ENCODE data around the gene FOXK2. TPM values are rescaled to one million over a fixed set of nuclear protein-coding genes. Genes with fewer than 3 reads are reported as not detected.
A peak's percentile ranks its signal among the peaks of the same experiment; 100 is the strongest.

The FOXK2 gene
- total RNA-seq, 2 donors from 2014 or later, result 34.8 to 85.1 TPM

- DNase-seq (ENCODE audit: low spot score) (no peak), ATAC-seq (ENCODE audit: insufficient number of reproducible peaks, low FRiP score, low read depth) (no peak)
- Histone ChIP-seq H3K27ac (peak overlapping the region; percentile 81 to 89), H3K9me3 (no peaks in the 10 kb centered on the region), H3K4me1 (ENCODE audit: control insufficient read depth in 1 of 2, low read depth in 2 of 2) (peaks cover 20 to 29% of the 10 kb centered on the region in 2 donors), H3K36me3 (peaks cover 18% of the 10 kb centered on the region), H3K4me3 (no peak overlapping the region), H3K27me3 (replicated peaks; ENCODE audit: insufficient read depth) (no peaks in the 10 kb centered on the region)
- TF ChIP-seq CTCF (IDR thresholded peaks at IDR 0.05), result no peak
These were observed 71.5 kb downstream of the FOXK2 start for GRCh38 chr17:82590881-82591539.

GRCh38 chr17:82592289-82592766 lies 72.8 kb downstream of the FOXK2 start:
- Histone ChIP-seq H3K4me1 (ENCODE audit: control insufficient read depth in 1 of 2, low read depth in 2 of 2) (peaks cover 20 to 29% of the 10 kb centered on the region in 2 donors), H3K36me3 (peaks cover 21% of the 10 kb centered on the region), H3K27me3 (replicated peaks; ENCODE audit: insufficient read depth) (no peaks in the 10 kb centered on the region), H3K27ac (peak overlapping the region; percentile 81 to 89), H3K9me3 (no peaks in the 10 kb centered on the region), H3K4me3 (peak overlapping the region; percentile 92)
- no peak for TF ChIP-seq CTCF (IDR thresholded peaks at IDR 0.05)
- ATAC-seq (ENCODE audit: insufficient number of reproducible peaks, low FRiP score, low read depth), result no peak
- DNase-seq (ENCODE audit: low spot score), result no peak

- no peak for DNase-seq (ENCODE audit: low spot score)
- Histone ChIP-seq H3K4me3 (peak overlapping the region; percentile 92), H3K4me1 (ENCODE audit: control insufficient read depth in 1 of 2, low read depth in 2 of 2) (peaks cover 20 to 29% of the 10 kb centered on the region in 2 donors), H3K27ac (peak overlapping the region; percentile 81 to 89), H3K36me3 (peaks cover 16% of the 10 kb centered on the region), H3K27me3 (replicated peaks; ENCODE audit: insufficient read depth) (no peaks in the 10 kb centered on the region), H3K9me3 (no peaks in the 10 kb centered on the region)
- no peak for ATAC-seq (ENCODE audit: insufficient number of reproducible peaks, low FRiP score, low read depth)
- no peak for TF ChIP-seq CTCF (IDR thresholded peaks at IDR 0.05)
These were observed 73.4 kb downstream of the FOXK2 start for GRCh38 chr17:82592767-82593589.

GRCh38 chr17:82593590-82594087 lies 74.1 kb downstream of the FOXK2 start:
- peak overlapping the region; percentile 92 for H3K4me3 ChIP-seq
- DNase-seq (ENCODE audit: low spot score) (no peak), ATAC-seq (ENCODE audit: insufficient number of reproducible peaks, low FRiP score, low read depth) (no peak)
- peak overlapping the region; percentile 81 to 89 for H3K27ac ChIP-seq
- H3K36me3 ChIP-seq, result peaks cover 13% of the 10 kb centered on the region
- TF ChIP-seq CTCF (IDR thresholded peaks at IDR 0.05), result no peak
- H3K27me3 ChIP-seq (replicated peaks; ENCODE audit: insufficient read depth), result no peaks in the 10 kb centered on the region
- peaks cover 20 to 29% of the 10 kb centered on the region in 2 donors for H3K4me1 ChIP-seq (ENCODE audit: control insufficient read depth in 1 of 2, low read depth in 2 of 2)
- H3K9me3 ChIP-seq, result no peaks in the 10 kb centered on the region

GRCh38 chr17:82594571-82594970 lies 75.0 kb downstream of the FOXK2 start:
- no peak for DNase-seq (ENCODE audit: low spot score)
- H3K9me3 ChIP-seq, result no peaks in the 10 kb centered on the region
- H3K4me3 ChIP-seq, result no peak overlapping the region
- no peak for TF ChIP-seq CTCF (IDR thresholded peaks at IDR 0.05)
- ATAC-seq (ENCODE audit: insufficient number of reproducible peaks, low FRiP score, low read depth), result no peak
- H3K36me3 ChIP-seq, result peaks cover 13% of the 10 kb centered on the region
- peaks cover 20 to 29% of the 10 kb centered on the region in 2 donors for H3K4me1 ChIP-seq (ENCODE audit: control insufficient read depth in 1 of 2, low read depth in 2 of 2)
- H3K27ac ChIP-seq, result no peak overlapping the region
- H3K27me3 ChIP-seq (replicated peaks; ENCODE audit: insufficient read depth), result no peaks in the 10 kb centered on the region

Measured in thoracic aorta (tissue), 2 donors.